Spleen (tissue), 11 donors: Measurements from ENCODE around the gene BRAF. TPM values are rescaled to one million over a fixed set of nuclear protein-coding genes. Genes with fewer than 3 reads are reported as not detected.

ENCODE experiments used
- DNase-seq: peaks from one replicate; pipeline ENCODE4 v3.0.0-alpha.2; 2020
- H3K27ac ChIP-seq, 8 donors: fragments of 200-600 bp; sonication (generic) in 7 of 8; 1 replicate in 4 of 8; 2 replicates in 4 of 8; pipeline versions ENCODE4 v1.5.0 to v1.8.0; 2016 to 2021; ENCODE audit warnings: inconsistent platforms in 4 of 8, mild to moderate bottlenecking in 4 of 8, moderate library complexity in 1 of 8
- H3K27me3 ChIP-seq, 7 donors: fragments of 200-600 bp; sonication (generic) in 6 of 7; replicated peaks in 1 of 7; 1 replicate in 4 of 7; 2 replicates in 3 of 7; pipeline versions ENCODE4 v1.5.0 to v1.8.0; 2016 to 2021; ENCODE audit warnings: inconsistent platforms in 3 of 7, mild to moderate bottlenecking in 1 of 7
- H3K36me3 ChIP-seq, 6 donors: fragments of 200-600 bp; sonication (generic) in 5 of 6; 1 replicate in 4 of 6; 2 replicates in 2 of 6; pipeline versions ENCODE4 v1.5.0 to v1.8.0; 2016 to 2021; ENCODE audit warnings: inconsistent platforms in 2 of 6
- H3K4me1 ChIP-seq, 6 donors: fragments of 200-600 bp; sonication (generic) in 5 of 6; 1 replicate in 3 of 6; 2 replicates in 3 of 6; pipeline versions ENCODE4 v1.5.0 to v1.8.0; 2016 to 2021; ENCODE audit warnings: inconsistent platforms in 3 of 6
- H3K4me3 ChIP-seq, 8 donors: fragments of 200-600 bp; sonication (generic) in 7 of 8; 1 replicate in 4 of 8; 2 replicates in 4 of 8; pipeline versions ENCODE4 v1.5.0 to v1.8.0; 2016 to 2021; ENCODE audit warnings: inconsistent platforms in 4 of 8, mild to moderate bottlenecking in 4 of 8, moderate library complexity in 2 of 8
- H3K9me3 ChIP-seq, 8 donors: fragments of 200-600 bp; sonication (generic) in 7 of 8; 1 replicate in 4 of 8; 2 replicates in 4 of 8; pipeline versions ENCODE4 v1.5.0 to v1.8.0; 2016 to 2021; ENCODE audit warnings: inconsistent platforms in 4 of 8
- CTCF ChIP-seq, 11 experiments: fragments of 200-600 bp in 7 of 11; fragments of 450-650 bp in 4 of 11; sonication (generic) in 4 of 11; IDR thresholded peaks in 8 of 11; conservative IDR thresholded peaks in 3 of 11; 1 replicate in 7 of 11; 2 replicates in 4 of 11; pipeline versions ENCODE4 v1.4.0 to v1.8.0; 2016 to 2021; ENCODE audit warnings: antibody characterized with exemption in 11 of 11, inconsistent platforms in 4 of 11, mild to moderate bottlenecking in 1 of 11
- POLR2A ChIP-seq, 3 donors: fragments of 450-650 bp; IDR thresholded peaks; one replicate each; pipeline ENCODE4 v1.5.1; 2017; ENCODE audit warnings: antibody characterized with exemption in 3 of 3, mild to moderate bottlenecking in 1 of 3
- POLR2AphosphoS5 ChIP-seq, 3 donors: sonication (generic); formaldehyde crosslinking; IDR thresholded peaks; one replicate each; pipeline ENCODE4 v1.5.1; 2017; ENCODE audit warnings: antibody characterized with exemption in 3 of 3
- WGBS, 5 donors: extraction: QIAGEN DNeasy Blood & Tissue Kit in 3 of 5; methylation state at CpG; one replicate each; pipeline versions ENCODE4 v1.1.5 to v1.1.7; 2013 to 2018; 5-methylcytosine and 5-hydroxymethylcytosine counted together
- intact Hi-C: fragments of 100-400 bp; cut with DNase I; formaldehyde crosslinking; loops from one replicate; pipeline ENCODE4 v1.15.0; 2023; ENCODE audit warnings: low total_unique reads
- polyA plus RNA-seq, 3 donors: library from polyadenylated mRNA; stranded (reverse); fragments of 200-250 nt; gene quantifications; one replicate each; pipeline ENCODE4 v1.2.1, GENCODE V29; 2013
- total RNA-seq, 7 donors: library from RNA; depleted of rRNA in 3 of 7; stranded (reverse); fragments of >200 nt in 3 of 7; fragmentation: NEBNext Ultra II Directional in 4 of 7; extraction: Animal tissue kit (Norgen Biotek cat#: 25700) in 4 of 7; gene quantifications; one replicate each; pipeline versions ENCODE4 v1.1.0 to v1.2.1, GENCODE V29; 2016 to 2021
- donor health status: healthy with polysubstance abuse.
- donor health status: DM: no; HTN: no; CAD: no; lungs with moderate emphysema.
- donor health status: DM: no; HTN: no; CAD: no.
- donor health status: Bipolar disorder and iron deficiency.
- donor health status: healthy.
- donor health status: DM: no; HTN: no; CAD: no.
- donor health status: DM: yes; HTN: yes; CAD: no.

Gene BRAF
- total and polyA plus RNA-seq, 10 donors: 4.3 to 82.7 (median 49.3) TPM

- WGBS, 5 donors: 78 to 92% (median 85%) methylated on average over 5 of the region's 5 CpGs
- TF ChIP-seq CTCF (IDR thresholded peaks at IDR 0.05 in 8 of 11, conservative IDR thresholded peaks at IDR 0.05 in 3 of 11): no peak
- peak in 2 of 3 donors; percentile 18 to 30 for TF ChIP-seq POLR2AphosphoS5 (IDR thresholded peaks at IDR 0.05)
- DNase-seq: no peak
- no peak overlapping the region for H3K27ac ChIP-seq
- no peaks in the 10 kb centered on the region for H3K27me3 ChIP-seq
- peaks cover 0 to 55% (median 34%) of the 10 kb centered on the region in 6 donors for H3K36me3 ChIP-seq
- H3K4me1 ChIP-seq: no peaks in the 10 kb centered on the region
- no peak overlapping the region for H3K4me3 ChIP-seq
- intact Hi-C loops: no loop called here
- H3K9me3 ChIP-seq: no peaks in the 10 kb centered on the region
Measured at GRCh38 chr7:140707132-140707531, 217.6 kb downstream of the BRAF start.

GRCh38 chr7:140704205-140704604 lies 220.5 kb downstream of the BRAF start:
- DNase-seq: no peak
- H3K4me3 ChIP-seq: no peak overlapping the region
- H3K27me3 ChIP-seq: no peaks in the 10 kb centered on the region
- WGBS, 5 donors: 81 to 96% (median 87%) methylated on average over 2 of the region's 2 CpGs
- TF ChIP-seq POLR2A (IDR thresholded peaks at IDR 0.05) (no peak), POLR2AphosphoS5 (IDR thresholded peaks at IDR 0.05) (no peak), CTCF (IDR thresholded peaks at IDR 0.05 in 8 of 11, conservative IDR thresholded peaks at IDR 0.05 in 3 of 11) (no peak)
- peaks cover 0 to 55% (median 34%) of the 10 kb centered on the region in 6 donors for H3K36me3 ChIP-seq
- intact Hi-C loops: no loop called here
- no peaks in the 10 kb centered on the region for H3K9me3 ChIP-seq
- H3K27ac ChIP-seq: no peak overlapping the region
- H3K4me1 ChIP-seq: peaks cover 0 to 6% (median 1%) of the 10 kb centered on the region in 6 donors

GRCh38 chr7:140702774-140703173 lies 222.0 kb downstream of the BRAF start:
- 89 to 96% (median 94%) methylated on average over 10 of the region's 10 CpGs for WGBS, 5 donors
- H3K4me1 ChIP-seq: peaks cover 5 to 20% (median 15%) of the 10 kb centered on the region in 6 donors
- H3K36me3 ChIP-seq: peaks cover 0 to 49% (median 34%) of the 10 kb centered on the region in 6 donors
- no peaks in the 10 kb centered on the region for H3K27me3 ChIP-seq
- intact Hi-C loops: no loop called here
- no peaks in the 10 kb centered on the region for H3K9me3 ChIP-seq
- H3K27ac ChIP-seq: no peak overlapping the region
- TF ChIP-seq CTCF (IDR thresholded peaks at IDR 0.05 in 8 of 11, conservative IDR thresholded peaks at IDR 0.05 in 3 of 11): no peak
- TF ChIP-seq POLR2A (IDR thresholded peaks at IDR 0.05): no peak
- no peak for TF ChIP-seq POLR2AphosphoS5 (IDR thresholded peaks at IDR 0.05)
- H3K4me3 ChIP-seq: no peak overlapping the region
- no peak for DNase-seq

GRCh38 chr7:140698477-140698876 lies 226.3 kb downstream of the BRAF start:
- Histone ChIP-seq H3K9me3 (no peaks in the 10 kb centered on the region), H3K27ac (no peak overlapping the region), H3K27me3 (no peaks in the 10 kb centered on the region), H3K4me1 (peaks cover 13 to 36% (median 28%) of the 10 kb centered on the region in 6 donors), H3K36me3 (peaks cover 0 to 18% (median 5%) of the 10 kb centered on the region in 6 donors), H3K4me3 (peak overlapping the region in 2 of 8 donors; percentile 4 to 100)
- TF ChIP-seq CTCF (IDR thresholded peaks at IDR 0.05 in 8 of 11, conservative IDR thresholded peaks at IDR 0.05 in 3 of 11): no peak
- TF ChIP-seq POLR2AphosphoS5 (IDR thresholded peaks at IDR 0.05): no peak
- no peak for TF ChIP-seq POLR2A (IDR thresholded peaks at IDR 0.05)
- no peak for DNase-seq
- intact Hi-C loops: loop anchor here (10.0 kb wide), 1 partner anchor 316 kb away; the partner anchor contains the start of gene MRPS33
- WGBS, 5 donors: 78 to 86% (median 83%) methylated on average over 8 of the region's 8 CpGs
